Fibroblast of pulmonary artery (primary cell): ENCODE measurements around the gene NDRG2.
A peak's percentile ranks its signal among the peaks of the same experiment; 100 is the strongest.

Experiments used
- DNase-seq: peaks from one replicate; pipeline ENCODE4 v3.0.0-alpha.2; 2010; ENCODE audit warnings: low read depth
- H3K4me3 ChIP-seq: replicated peaks from 2 replicates; pipeline ENCODE4 v1.5.1; 2011; ENCODE audit warnings: low read depth, mild to moderate bottlenecking, control low read depth, low read length, moderate library complexity
- CTCF ChIP-seq: IDR thresholded peaks from 2 replicates; pipeline ENCODE4 v1.5.1; 2011; ENCODE audit warnings: mild to moderate bottlenecking, control low read depth, low read length, inconsistent platforms; ENCODE audit errors: missing control alignments

The NDRG2 gene

GRCh38 chr14:21025371-21026273 lies 761 bp upstream of the NDRG2 start:
- DNase-seq = no peak
- TF ChIP-seq CTCF = no peak
- H3K4me3 ChIP-seq = peak overlapping the region; percentile 62

GRCh38 chr14:21023817-21024584 lies 860 bp downstream of the NDRG2 start:
- DNase-seq = no peak
- H3K4me3 ChIP-seq = peak overlapping the region; percentile 62
- TF ChIP-seq CTCF = no peak

GRCh38 chr14:21023174-21023573 lies 1.7 kb downstream of the NDRG2 start:
- DNase-seq = no peak
- no peak overlapping the region for H3K4me3 ChIP-seq
- TF ChIP-seq CTCF = no peak

GRCh38 chr14:21022686-21023085 lies 2.2 kb downstream of the NDRG2 start:
- DNase-seq = no peak
- no peak for TF ChIP-seq CTCF
- no peak overlapping the region for H3K4me3 ChIP-seq

GRCh38 chr14:21020977-21021545 lies 3.8 kb downstream of the NDRG2 start:
- no peak for DNase-seq
- H3K4me3 ChIP-seq = no peak overlapping the region
- no peak for TF ChIP-seq CTCF

GRCh38 chr14:21019366-21019765 lies 5.5 kb downstream of the NDRG2 start:
- no peak for DNase-seq
- TF ChIP-seq CTCF = no peak
- H3K4me3 ChIP-seq = no peak overlapping the region
